Measurements from ENCODE around the gene POTEJ.
"Not testable (repeated sequence)": the region's sequence is repeated elsewhere in the genome, so short reads cannot be mapped to it uniquely, and the experiment has no call there.

- not testable (repeated sequence) for TF ChIP-seq CTCF, POLR2A (IDR thresholded peaks at IDR 0.05)
These were observed 26.5 kb upstream of the POTEJ start for GRCh38 chr2:130584726-130585125.
